Upper lobe of left lung (tissue), 6 donors: ENCODE data around the gene MEPCE. TPM values are rescaled to one million over a fixed set of nuclear protein-coding genes. Genes with fewer than 3 reads are reported as not detected.

Experiments used
- ATAC-seq, 2 donors: fragments of 200-7000 bp; cut with Tn5 transposase; one replicate each; pipeline ENCODE4 v1.9.1; 2022; ENCODE audit warnings: mild to moderate bottlenecking in 2 of 2, moderate library complexity in 2 of 2; ENCODE audit not compliant: low FRiP score in 2 of 2
- DNase-seq, 2 donors: peaks; one replicate each; pipeline ENCODE4 v3.0.0-alpha.2; 2019 to 2020
- H3K27ac ChIP-seq, 4 donors: fragments of 200-600 bp; sonication (generic); one replicate each; pipeline ENCODE4 v1.5.1; 2016 to 2019
- H3K27me3 ChIP-seq, 4 donors: fragments of 200-600 bp; sonication (generic); one replicate each; pipeline ENCODE4 v1.5.1; 2017 to 2019
- H3K36me3 ChIP-seq, 4 donors: fragments of 200-600 bp; sonication (generic); one replicate each; pipeline ENCODE4 v1.5.1; 2016 to 2019
- H3K4me1 ChIP-seq, 4 donors: fragments of 200-600 bp; sonication (generic); one replicate each; pipeline ENCODE4 v1.5.1; 2018 to 2019
- H3K4me3 ChIP-seq, 4 donors: fragments of 200-600 bp; sonication (generic); one replicate each; pipeline ENCODE4 v1.5.1; 2017 to 2019; ENCODE audit warnings: mild to moderate bottlenecking in 2 of 4, moderate library complexity in 1 of 4
- H3K9me3 ChIP-seq, 4 donors: fragments of 200-600 bp; sonication (generic); one replicate each; pipeline ENCODE4 v1.5.1; 2018 to 2019
- CTCF ChIP-seq, 6 experiments: fragments of 450-650 bp in 4 of 6; fragments of 200-600 bp in 2 of 6; sonication (generic) in 2 of 6; IDR thresholded peaks; one replicate each; pipeline ENCODE4 v1.5.1; 2016 to 2019; ENCODE audit warnings: antibody characterized with exemption in 6 of 6
- EP300 ChIP-seq, 4 donors: sonication (generic); formaldehyde crosslinking; IDR thresholded peaks; one replicate each; pipeline ENCODE4 v1.5.1; 2017; ENCODE audit warnings: antibody characterized with exemption in 4 of 4, control low read depth in 2 of 4
- POLR2A ChIP-seq, 4 donors: fragments of 450-650 bp; IDR thresholded peaks; one replicate each; pipeline ENCODE4 v1.5.1; 2016 to 2017; ENCODE audit warnings: antibody characterized with exemption in 4 of 4, mild to moderate bottlenecking in 2 of 4
- POLR2AphosphoS5 ChIP-seq, 2 donors: sonication (generic); formaldehyde crosslinking; IDR thresholded peaks; one replicate each; pipeline ENCODE4 v1.5.1; 2017; ENCODE audit warnings: antibody characterized with exemption in 2 of 2
- WGBS, 2 donors: methylation state at CpG; one replicate each; pipeline ENCODE4 v1.1.5; 2017 to 2018; 5-methylcytosine and 5-hydroxymethylcytosine counted together
- total RNA-seq, 6 donors: library from RNA; depleted of rRNA in 4 of 6; stranded (reverse); fragments of >200 nt in 4 of 6; gene quantifications; one replicate each; pipeline versions ENCODE4 v1.1.0 to v1.2.1, GENCODE V29; 2016 to 2021
- donor health status: DM: no; HTN: no; CAD: no; lungs with moderate emphysema.
- donor health status: DM: no; HTN: yes; CAD: no; lungs with severe emphysema.

The MEPCE gene
- total RNA-seq, 6 donors from 2014 or later = 19.3 to 45.4 (median 37.9) TPM

GRCh38 chr7:100413889-100414288, 15.7 kb upstream of the MEPCE start:
- Histone ChIP-seq H3K36me3 (no peaks in the 10 kb centered on the region), H3K27ac (no peak overlapping the region), H3K27me3 (no peaks in the 10 kb centered on the region), H3K9me3 (no peaks in the 10 kb centered on the region), H3K4me3 (no peak overlapping the region), H3K4me1 (no peaks in the 10 kb centered on the region)
- no peak for TF ChIP-seq EP300 (IDR thresholded peaks at IDR 0.05)
- no peak for TF ChIP-seq POLR2AphosphoS5 (IDR thresholded peaks at IDR 0.05)
- no peak for TF ChIP-seq CTCF (IDR thresholded peaks at IDR 0.05)
- no peak for TF ChIP-seq POLR2A (IDR thresholded peaks at IDR 0.05)
- ATAC-seq (no peak), DNase-seq (no peak)
- WGBS, 2 donors = 89 to 90% methylated on average over 1 of the region's 1 CpG

GRCh38 chr7:100415448-100415847, 14.2 kb upstream of the MEPCE start:
- ATAC-seq (no peak), DNase-seq (no peak)
- no peaks in the 10 kb centered on the region for H3K36me3 ChIP-seq
- TF ChIP-seq POLR2AphosphoS5 (IDR thresholded peaks at IDR 0.05) (no peak), POLR2A (IDR thresholded peaks at IDR 0.05) (no peak), CTCF (IDR thresholded peaks at IDR 0.05) (no peak), EP300 (IDR thresholded peaks at IDR 0.05) (no peak)
- WGBS, 2 donors = 94 to 96% methylated on average over 5 of the region's 5 CpGs
- H3K4me1 ChIP-seq = no peaks in the 10 kb centered on the region
- H3K27ac ChIP-seq = no peak overlapping the region
- H3K27me3 ChIP-seq = no peaks in the 10 kb centered on the region
- no peaks in the 10 kb centered on the region for H3K9me3 ChIP-seq
- H3K4me3 ChIP-seq = no peak overlapping the region

GRCh38 chr7:100418930-100419659, 10.5 kb upstream of the MEPCE start:
- ATAC-seq (no peak), DNase-seq (no peak)
- no peaks in the 10 kb centered on the region for H3K27me3 ChIP-seq
- H3K9me3 ChIP-seq = no peaks in the 10 kb centered on the region
- no peaks in the 10 kb centered on the region for H3K36me3 ChIP-seq
- TF ChIP-seq EP300 (IDR thresholded peaks at IDR 0.05) (no peak), POLR2AphosphoS5 (IDR thresholded peaks at IDR 0.05) (no peak), POLR2A (IDR thresholded peaks at IDR 0.05) (no peak), CTCF (IDR thresholded peaks at IDR 0.05) (no peak)
- H3K4me3 ChIP-seq = no peak overlapping the region
- WGBS, 2 donors = 87 to 100% methylated on average over 1 of the region's 1 CpG
- no peak overlapping the region for H3K27ac ChIP-seq
- H3K4me1 ChIP-seq = no peaks in the 10 kb centered on the region

- Histone ChIP-seq H3K4me3 (no peak overlapping the region), H3K27me3 (no peaks in the 10 kb centered on the region), H3K27ac (no peak overlapping the region), H3K4me1 (no peaks in the 10 kb centered on the region), H3K36me3 (no peaks in the 10 kb centered on the region), H3K9me3 (no peaks in the 10 kb centered on the region)
- ATAC-seq (no peak), DNase-seq (no peak)
- TF ChIP-seq EP300 (IDR thresholded peaks at IDR 0.05) (no peak), POLR2A (IDR thresholded peaks at IDR 0.05) (no peak), POLR2AphosphoS5 (IDR thresholded peaks at IDR 0.05) (no peak), CTCF (IDR thresholded peaks at IDR 0.05) (no peak)
- 72 to 85% methylated on average over 1 of the region's 1 CpG for WGBS, 2 donors
Observed at GRCh38 chr7:100419660-100420226, 9.9 kb upstream of the MEPCE start.

GRCh38 chr7:100423315-100423714, 6.3 kb upstream of the MEPCE start:
- H3K27ac ChIP-seq = no peak overlapping the region
- DNase-seq (no peak), ATAC-seq (no peak)
- H3K27me3 ChIP-seq = no peaks in the 10 kb centered on the region
- no peak overlapping the region for H3K4me3 ChIP-seq
- H3K9me3 ChIP-seq = no peaks in the 10 kb centered on the region
- no peaks in the 10 kb centered on the region for H3K36me3 ChIP-seq
- TF ChIP-seq EP300 (IDR thresholded peaks at IDR 0.05) = no peak
- no peak for TF ChIP-seq CTCF (IDR thresholded peaks at IDR 0.05)
- TF ChIP-seq POLR2AphosphoS5 (IDR thresholded peaks at IDR 0.05) = no peak
- no peak for TF ChIP-seq POLR2A (IDR thresholded peaks at IDR 0.05)
- peaks cover 0 to 7% (median 5%) of the 10 kb centered on the region in 4 donors for H3K4me1 ChIP-seq
- 85 to 91% methylated on average over 6 of the region's 6 CpGs for WGBS, 2 donors
